HepG2 (cell line): ENCODE measurements around the gene AMZ1. TPM values are rescaled to one million over a fixed set of nuclear protein-coding genes. Genes with fewer than 3 reads are reported as not detected.

Experiments used
- ARID2 ChIP-seq: sonication (generic); formaldehyde crosslinking; IDR thresholded peaks from 2 replicates; pipeline ENCODE4 v1.8.1; 2022; ENCODE audit warnings: mild to moderate bottlenecking, missing genetic modification reagents, borderline replicate concordance
- FOSL2 ChIP-seq: sonication (generic); formaldehyde crosslinking; IDR thresholded peaks from 2 replicates; pipeline ENCODE4 v1.4.0; 2020; ENCODE audit warnings: missing genetic modification reagents
- FOXO1 ChIP-seq: sonication (generic); formaldehyde crosslinking; IDR thresholded peaks from 2 replicates; pipeline ENCODE4 v1.4.0; 2020; ENCODE audit warnings: missing genetic modification reagents
- GABPA ChIP-seq, 2 experiments: IDR thresholded peaks; 2 replicates each; pipeline ENCODE4 v1.6.1; 2011 to 2016; ENCODE audit warnings: low read depth in 2 of 2, low read length in 1 of 2, missing biosample characterization in 1 of 2, missing genetic modification characterization in 1 of 2
- GABPB1 ChIP-seq: IDR thresholded peaks from 2 replicates; pipeline ENCODE4 v1.6.1; 2016; ENCODE audit warnings: mild to moderate bottlenecking, missing genetic modification reagents, moderate library complexity, missing compliant biosample characterization
- HDAC2 ChIP-seq: sonication (generic); formaldehyde crosslinking; IDR thresholded peaks from 2 replicates; pipeline ENCODE4 v1.4.0; 2020; ENCODE audit warnings: missing genetic modification reagents
- HDAC6 ChIP-seq: fragments of 200-600 bp; sonication (generic); IDR thresholded peaks from 2 replicates; pipeline ENCODE4 v1.7.0; 2017; ENCODE audit warnings: mild to moderate bottlenecking, antibody characterized with exemption, low read length, low read depth
- ISL2 ChIP-seq: sonication (generic); formaldehyde crosslinking; IDR thresholded peaks from 2 replicates; pipeline ENCODE4 v1.5.0; 2020; ENCODE audit warnings: missing genetic modification reagents
- MED13 ChIP-seq: sonication (generic); formaldehyde crosslinking; IDR thresholded peaks from 2 replicates; pipeline ENCODE4 v1.5.0; 2020; ENCODE audit warnings: missing genetic modification reagents
- MED8 ChIP-seq: sonication (generic); formaldehyde crosslinking; IDR thresholded peaks from 2 replicates; pipeline ENCODE4 v1.8.1; 2023; ENCODE audit warnings: mild to moderate bottlenecking, missing genetic modification reagents; ENCODE audit not compliant: insufficient replicate concordance
- NKX3-1 ChIP-seq: sonication (generic); formaldehyde crosslinking; IDR thresholded peaks from 2 replicates; pipeline ENCODE4 v1.5.0; 2020; ENCODE audit warnings: missing genetic modification reagents
- PCBP1 ChIP-seq: fragments of 200-400 bp; formaldehyde crosslinking; IDR thresholded peaks from 2 replicates; pipeline ENCODE4 v1.6.1; 2017; ENCODE audit warnings: mild to moderate bottlenecking, low read depth, low read length, borderline replicate concordance
- RBFOX2 ChIP-seq: fragments of 200-400 bp; formaldehyde crosslinking; IDR thresholded peaks from 2 replicates; pipeline ENCODE4 v1.6.1; 2017; ENCODE audit warnings: low read depth, mild to moderate bottlenecking, low read length
- REXO4 ChIP-seq: sonication (generic); formaldehyde crosslinking; IDR thresholded peaks from 2 replicates; pipeline ENCODE4 v1.8.0; 2022; ENCODE audit warnings: missing genetic modification reagents, mild to moderate bottlenecking, borderline replicate concordance
- RFX1 ChIP-seq: fragments of 450-650 bp; IDR thresholded peaks from 2 replicates; pipeline ENCODE4 v1.6.1; 2017
- SP1 ChIP-seq, 2 experiments: fragments of 450-650 bp in 1 of 2; sonication (generic) in 1 of 2; formaldehyde crosslinking in 1 of 2; IDR thresholded peaks; 2 replicates each; pipeline versions ENCODE4 v1.4.0 to v1.6.1; 2016 to 2020; ENCODE audit warnings: missing genetic modification reagents in 1 of 2
- SP2 ChIP-seq: sonication (generic); formaldehyde crosslinking; IDR thresholded peaks from 2 replicates; pipeline ENCODE4 v1.5.1; 2020; ENCODE audit warnings: mild to moderate bottlenecking, missing genetic modification reagents
- SRF ChIP-seq: IDR thresholded peaks from 2 replicates; pipeline ENCODE4 v1.6.1; 2011; ENCODE audit warnings: mild to moderate bottlenecking, low read depth, low read length, moderate library complexity
- STAT5B ChIP-seq: sonication (generic); formaldehyde crosslinking; IDR thresholded peaks from 2 replicates; pipeline ENCODE4 v1.4.0; 2020; ENCODE audit warnings: missing genetic modification reagents
- ZBTB2 ChIP-seq: sonication (generic); formaldehyde crosslinking; IDR thresholded peaks from 2 replicates; pipeline ENCODE4 v1.8.0; 2022; ENCODE audit warnings: low read depth, missing genetic modification reagents
- ZFP90 ChIP-seq: sonication (generic); formaldehyde crosslinking; IDR thresholded peaks from 2 replicates; pipeline ENCODE4 v1.8.0; 2022; ENCODE audit warnings: missing genetic modification reagents, mild to moderate bottlenecking, inconsistent platforms, borderline replicate concordance
- ZFY ChIP-seq: sonication (generic); formaldehyde crosslinking; IDR thresholded peaks from 2 replicates; pipeline ENCODE4 v1.4.0; 2020; ENCODE audit warnings: missing genetic modification reagents
- ZMYM2 ChIP-seq: sonication (generic); formaldehyde crosslinking; IDR thresholded peaks from 2 replicates; pipeline ENCODE4 v1.8.0; 2022; ENCODE audit warnings: mild to moderate bottlenecking, missing genetic modification reagents
- ZNF17 ChIP-seq: sonication (generic); formaldehyde crosslinking; IDR thresholded peaks from 2 replicates; pipeline ENCODE4 v1.5.0; 2020; ENCODE audit warnings: mild to moderate bottlenecking, missing genetic modification reagents
- ZNF180 ChIP-seq: sonication (generic); formaldehyde crosslinking; IDR thresholded peaks from 2 replicates; pipeline ENCODE4 v1.4.0; 2020; ENCODE audit warnings: low read depth, missing genetic modification reagents, borderline replicate concordance
- ZNF235 ChIP-seq: sonication (generic); formaldehyde crosslinking; IDR thresholded peaks from 2 replicates; pipeline ENCODE4 v1.8.1; 2023; ENCODE audit warnings: mild to moderate bottlenecking, missing genetic modification reagents, borderline replicate concordance
- ZNF562 ChIP-seq: sonication (generic); formaldehyde crosslinking; IDR thresholded peaks from 2 replicates; pipeline ENCODE4 v1.8.0; 2022; ENCODE audit warnings: missing genetic modification reagents, borderline replicate concordance
- ZNF572 ChIP-seq: sonication (generic); formaldehyde crosslinking; IDR thresholded peaks from 2 replicates; pipeline ENCODE4 v1.5.1; 2020; ENCODE audit warnings: mild to moderate bottlenecking, missing genetic modification reagents
- ZNF780A ChIP-seq: sonication (generic); formaldehyde crosslinking; IDR thresholded peaks from 2 replicates; pipeline ENCODE4 v1.8.0; 2022; ENCODE audit warnings: mild to moderate bottlenecking, missing genetic modification reagents, moderate library complexity
- ZNF788 ChIP-seq: sonication (generic); formaldehyde crosslinking; IDR thresholded peaks from 2 replicates; pipeline ENCODE4 v1.5.0; 2020; ENCODE audit warnings: mild to moderate bottlenecking, missing genetic modification reagents, borderline replicate concordance
- ZNF83 ChIP-seq: sonication (generic); formaldehyde crosslinking; IDR thresholded peaks from 2 replicates; pipeline ENCODE4 v1.4.0; 2020; ENCODE audit warnings: missing genetic modification reagents, mild to moderate bottlenecking, borderline replicate concordance
- polyA plus RNA-seq, 8 experiments: library from polyadenylated mRNA; depleted of rRNA in 3 of 8; stranded (reverse) in 7 of 8; unstranded in 1 of 8; fragments of >200 nt; fragmentation: Illumina TruSeq in 4 of 8; extraction: Trizol in 4 of 8; gene quantifications; 2 replicates each; pipeline versions ENCODE4 v1.2.1 to v1.2.3, GENCODE V29; 2011 to 2016; ENCODE audit warnings: low read depth in 4 of 8, missing spikeins in 1 of 8, mixed read lengths in 1 of 8; ENCODE audit not compliant: insufficient read depth in 1 of 8
- total RNA-seq, 5 experiments: library from RNA; depleted of rRNA; stranded (reverse); fragments of >200 nt; fragmentation: Illumina TruSeq; extraction: Trizol; gene quantifications; 2 replicates each; pipeline ENCODE4 v1.2.3, GENCODE V29; 2016; ENCODE audit warnings: low read depth in 1 of 5

The AMZ1 gene
- total and polyA plus RNA-seq, 2 of the 13 experiments (the other 11 are each of a cell fraction or from before 2014, with no cell fraction given) = 0.03 TPM; not detected in 1

GRCh38 chr7:2663121-2663886, 24.7 kb upstream of the AMZ1 start (continued):
- 0 out of 2 replicates have a peak, but pooled peaks have one; percentile 39 for TF ChIP-seq RBFOX2
- TF ChIP-seq ZNF788 = peak; percentile 97; the same call in 1 of the 2 replicates
- TF ChIP-seq ZNF572 (CRISPR knock-in tag) = 0 out of 2 replicates have a peak, but pooled peaks have one; percentile 34
- peak; percentile 10; the same call in 1 of the 2 replicates for TF ChIP-seq MED13 (CRISPR knock-in tag)
- peak; percentile 84 for TF ChIP-seq NKX3-1 (CRISPR knock-in tag)
- no peak for TF ChIP-seq ZNF562
- peak; percentile 94 for TF ChIP-seq GABPB1
- TF ChIP-seq MED8 (CRISPR knock-in tag) = no peak
- TF ChIP-seq HDAC6 = no peak
- 0 out of 2 replicates have a peak, but pooled peaks have one; percentile 49 for TF ChIP-seq ZFP90 (CRISPR knock-in tag)
- TF ChIP-seq REXO4 (CRISPR knock-in tag) = 0 out of 2 replicates have a peak, but pooled peaks have one; percentile 42
- peak; percentile 87 for TF ChIP-seq ZMYM2 (CRISPR knock-in tag)
- TF ChIP-seq HDAC2 = peak; percentile 89
- peak; percentile 57; the same call in 1 of the 2 replicates for TF ChIP-seq ZBTB2 (CRISPR knock-in tag)
- TF ChIP-seq ZNF235 (CRISPR knock-in tag) = no peak
- no peak for TF ChIP-seq GABPA (IDR thresholded peaks at IDR 0.05; ENCODE audit: low read depth, low read length)
- peak; percentile 86 for TF ChIP-seq GABPA (CRISPR knock-in tag; IDR thresholded peaks at IDR 0.05; ENCODE audit: low read depth)
- no peak for TF ChIP-seq RFX1
- TF ChIP-seq STAT5B = 0 out of 2 replicates have a peak, but pooled peaks have one; percentile 65
- TF ChIP-seq SP2 (CRISPR knock-in tag) = peak; percentile 64; the same call in 1 of the 2 replicates
- TF ChIP-seq ISL2 (CRISPR knock-in tag) = peak; percentile 69; the same call in 1 of the 2 replicates
- peak; percentile 79; the same call in 1 of the 2 replicates for TF ChIP-seq ZNF17 (CRISPR knock-in tag)
- TF ChIP-seq ZNF780A = peak; percentile 73; the same call in 1 of the 2 replicates
- no peak for TF ChIP-seq ZNF180
- TF ChIP-seq FOXO1 (CRISPR knock-in tag) = peak; percentile 82
- TF ChIP-seq ARID2 (CRISPR knock-in tag) = 0 out of 2 replicates have a peak, but pooled peaks have one; percentile 32
- TF ChIP-seq SRF = no peak
- no peak for TF ChIP-seq PCBP1
- peak; percentile 90 for TF ChIP-seq ZFY (CRISPR knock-in tag)
- TF ChIP-seq FOSL2 = peak; percentile 70
- TF ChIP-seq ZNF83 = peak; percentile 66; the same call in 1 of the 2 replicates
- TF ChIP-seq SP1 (IDR thresholded peaks at IDR 0.05) = no peak
- no peak for TF ChIP-seq SP1 (CRISPR knock-in tag; IDR thresholded peaks at IDR 0.05)
